HG03060 (cell line): ENCODE measurements around the gene SHROOM3.
"Not testable (repeated sequence)": the region's sequence is repeated elsewhere in the genome, so short reads cannot be mapped to it uniquely, and the experiment has no call there.

Source experiments
- ATAC-seq: cut with Tn5 transposase; IDR thresholded peaks from one replicate; pipeline ENCODE4 v1.9.1; 2021; ENCODE audit warnings: low read depth, moderate number of reproducible peaks; ENCODE audit not compliant: unreplicated experiment

SHROOM3 gene

GRCh38 chr4:76443376-76443775, 8.3 kb downstream of the SHROOM3 start:
- no peak for ATAC-seq

- no peak for ATAC-seq
These were observed 10.9 kb downstream of the SHROOM3 start for GRCh38 chr4:76445911-76446310.

GRCh38 chr4:76447393-76447851, 12.4 kb downstream of the SHROOM3 start:
- ATAC-seq, result no peak

GRCh38 chr4:76448211-76448610, 13.2 kb downstream of the SHROOM3 start:
- ATAC-seq, result no peak

- ATAC-seq, result no peak
These were observed 14.3 kb downstream of the SHROOM3 start for GRCh38 chr4:76449362-76449767.

- no peak for ATAC-seq
These were observed 14.8 kb downstream of the SHROOM3 start for GRCh38 chr4:76449833-76450232.

- no peak for ATAC-seq
These were observed 18.2 kb downstream of the SHROOM3 start for GRCh38 chr4:76453232-76453631.

- not testable (repeated sequence) for ATAC-seq
These were observed 19.0 kb downstream of the SHROOM3 start for GRCh38 chr4:76454073-76454472.

GRCh38 chr4:76457885-76458284, 22.9 kb downstream of the SHROOM3 start:
- no peak for ATAC-seq

GRCh38 chr4:76458297-76458696, 23.3 kb downstream of the SHROOM3 start:
- no peak for ATAC-seq

GRCh38 chr4:76458825-76459224, 23.8 kb downstream of the SHROOM3 start:
- no peak for ATAC-seq

- ATAC-seq, result no peak
These were observed 24.3 kb downstream of the SHROOM3 start for GRCh38 chr4:76459291-76459723.

- no peak for ATAC-seq
These were observed 28.5 kb downstream of the SHROOM3 start for GRCh38 chr4:76463568-76463967.

- no peak for ATAC-seq
These were observed 35.0 kb downstream of the SHROOM3 start for GRCh38 chr4:76470064-76470463.

GRCh38 chr4:76470532-76470931, 35.5 kb downstream of the SHROOM3 start:
- no peak for ATAC-seq

- no peak for ATAC-seq
These were observed 41.5 kb downstream of the SHROOM3 start for GRCh38 chr4:76476571-76476970.

GRCh38 chr4:76484654-76485053, 49.6 kb downstream of the SHROOM3 start:
- ATAC-seq, result no peak

- ATAC-seq, result no peak
These were observed 50.4 kb downstream of the SHROOM3 start for GRCh38 chr4:76485450-76485849.

- ATAC-seq, result no peak
These were observed 51.7 kb downstream of the SHROOM3 start for GRCh38 chr4:76486588-76487276.

GRCh38 chr4:76487621-76488020, 52.6 kb downstream of the SHROOM3 start:
- no peak for ATAC-seq

- ATAC-seq, result no peak
These were observed 53.4 kb downstream of the SHROOM3 start for GRCh38 chr4:76488455-76488854.

- ATAC-seq, result no peak
These were observed 54.1 kb downstream of the SHROOM3 start for GRCh38 chr4:76488888-76489685.
